GM23338 (cell line): ENCODE measurements around the gene PPTC7. TPM values are rescaled to one million over a fixed set of nuclear protein-coding genes. Genes with fewer than 3 reads are reported as not detected.

ENCODE experiments used
- ATAC-seq: fragments of 200-7000 bp; cut with Tn5 transposase; 3 replicates; pipeline ENCODE4 v1.9.1; 2020
- DNase-seq: peaks from one replicate; pipeline ENCODE4 v3.0.0-alpha.2; 2015; ENCODE audit warnings: low spot score
- H2AFZ ChIP-seq: fragments of 200-600 bp; sonication (generic); 2 replicates; pipeline ENCODE4 v1.8.0; 2016; ENCODE audit warnings: antibody characterized with exemption, mild to moderate bottlenecking, moderate library complexity
- H3F3A ChIP-seq: fragments of 200-600 bp; sonication (generic); replicated peaks from 2 replicates; pipeline ENCODE4 v1.8.0; 2017; ENCODE audit warnings: antibody characterized with exemption, mixed run types, low read depth
- H3K27ac ChIP-seq: fragments of 200-600 bp; sonication (generic); 2 replicates; pipeline ENCODE4 v1.6.1; 2016; ENCODE audit warnings: low read depth
- H3K27me3 ChIP-seq: fragments of 200-600 bp; sonication (generic); 2 replicates; pipeline ENCODE4 v1.8.0; 2016; ENCODE audit warnings: mild to moderate bottlenecking, mixed run types, moderate library complexity; ENCODE audit not compliant: insufficient read depth
- H3K36me3 ChIP-seq: fragments of 200-600 bp; sonication (generic); 2 replicates; pipeline ENCODE4 v1.8.0; 2016; ENCODE audit warnings: mild to moderate bottlenecking; ENCODE audit not compliant: insufficient read depth
- H3K4me1 ChIP-seq: fragments of 200-600 bp; sonication (generic); 2 replicates; pipeline ENCODE4 v1.8.0; 2016; ENCODE audit warnings: mild to moderate bottlenecking, moderate library complexity; ENCODE audit not compliant: insufficient read depth
- H3K4me2 ChIP-seq: fragments of 200-600 bp; sonication (generic); 2 replicates; pipeline ENCODE4 v1.7.1; 2017; ENCODE audit warnings: mixed run types
- H3K4me3 ChIP-seq: fragments of 200-600 bp; sonication (generic); 2 replicates; pipeline ENCODE4 v1.6.1; 2016; ENCODE audit warnings: mixed run types
- H3K79me2 ChIP-seq: fragments of 200-600 bp; sonication (generic); replicated peaks from 2 replicates; pipeline ENCODE4 v1.8.0; 2017; ENCODE audit warnings: mild to moderate bottlenecking; ENCODE audit not compliant: insufficient read depth
- H3K9me2 ChIP-seq: fragments of 200-600 bp; sonication (generic); 2 replicates; pipeline ENCODE4 v1.8.0; 2017; ENCODE audit not compliant: insufficient read depth
- H4K20me1 ChIP-seq: fragments of 200-600 bp; sonication (generic); replicated peaks from 2 replicates; pipeline ENCODE4 v1.8.0; 2017; ENCODE audit warnings: mild to moderate bottlenecking; ENCODE audit not compliant: insufficient read depth
- H3K27ac Mint-ChIP-seq: 2 replicates; pipeline ENCODE4 v1.8.0; 2020; ENCODE audit warnings: inconsistent platforms, mild to moderate bottlenecking, moderate library complexity, mixed read lengths
- H3K27me3 Mint-ChIP-seq: 3 replicates; pipeline ENCODE4 v1.8.0; 2022; ENCODE audit warnings: low read depth, mild to moderate bottlenecking, moderate library complexity, mixed read lengths, inconsistent platforms; ENCODE audit not compliant: insufficient read depth, poor library complexity
- H3K36me3 Mint-ChIP-seq: 3 replicates; pipeline ENCODE4 v1.8.0; 2021; ENCODE audit warnings: low read depth, mild to moderate bottlenecking, inconsistent platforms, moderate library complexity, mixed read lengths
- H3K4me1 Mint-ChIP-seq: 3 replicates; pipeline ENCODE4 v1.8.0; 2020; ENCODE audit warnings: mild to moderate bottlenecking, inconsistent platforms, mixed read lengths
- H3K4me3 Mint-ChIP-seq: 3 replicates; pipeline ENCODE4 v1.8.0; 2021; ENCODE audit warnings: moderate library complexity, mild to moderate bottlenecking, inconsistent platforms, mixed read lengths
- H3K9me3 Mint-ChIP-seq: 3 replicates; pipeline ENCODE4 v1.8.0; 2020; ENCODE audit warnings: moderate library complexity, mild to moderate bottlenecking, inconsistent platforms, mixed read lengths
- CREB1 ChIP-seq: fragments of 250-450 bp; sonication (Bioruptor Pico); IDR thresholded peaks from 2 replicates; pipeline ENCODE4 v1.5.0; 2020; ENCODE audit warnings: low read depth, mild to moderate bottlenecking, moderate library complexity
- EZH2 ChIP-seq: fragments of 200-600 bp; sonication (generic); IDR thresholded peaks from one replicate; pipeline ENCODE4 v1.8.0; 2017; ENCODE audit warnings: antibody characterized with exemption, mild to moderate bottlenecking, low read depth; ENCODE audit not compliant: unreplicated experiment
- EZH2phosphoT487 ChIP-seq: fragments of 200-600 bp; sonication (generic); IDR thresholded peaks from one replicate; pipeline ENCODE4 v1.8.1; 2018; ENCODE audit warnings: antibody characterized with exemption; ENCODE audit not compliant: unreplicated experiment
- JUNB ChIP-seq: IDR thresholded peaks from one replicate; pipeline ENCODE4 v1.6.1; 2016; ENCODE audit warnings: antibody characterized with exemption; ENCODE audit not compliant: unreplicated experiment
- NANOG ChIP-seq: IDR thresholded peaks from 2 replicates; pipeline ENCODE4 v1.6.1; 2016; ENCODE audit warnings: antibody characterized with exemption, borderline replicate concordance
- POLR2AphosphoS5 ChIP-seq: IDR thresholded peaks from 2 replicates; pipeline ENCODE4 v1.6.1; 2016; ENCODE audit warnings: antibody characterized with exemption, low read depth
- STAT1 ChIP-seq: IDR thresholded peaks from one replicate; pipeline ENCODE4 v1.6.1; 2016; ENCODE audit warnings: antibody characterized with exemption; ENCODE audit not compliant: unreplicated experiment
- ZNF114 ChIP-seq: fragments of 250-450 bp; sonication (Bioruptor Pico); IDR thresholded peaks from 2 replicates; pipeline ENCODE4 v1.5.0; 2020; ENCODE audit warnings: mild to moderate bottlenecking, moderate library complexity
- ZNF331 ChIP-seq: fragments of 250-450 bp; sonication (Bioruptor Pico); IDR thresholded peaks from 2 replicates; pipeline ENCODE4 v1.5.0; 2020; ENCODE audit warnings: low read depth, mild to moderate bottlenecking, moderate library complexity
- polyA plus RNA-seq: library from polyadenylated mRNA; unstranded; fragments of >200 nt; fragmentation: Nextera tagmentation; extraction: Ambion mirVana; gene quantifications from 2 replicates; pipeline ENCODE4 v1.2.1, GENCODE V29; 2016
- total RNA-seq: library from RNA; depleted of rRNA; stranded (reverse); fragments of >200 nt; shearing (Covaris generic); gene quantifications from 2 replicates; pipeline ENCODE4 v1.2.3, GENCODE V29; 2014
- TF ChIP-seq, protein P1 (sequence below): IDR thresholded peaks from one replicate; pipeline ENCODE4 v1.6.1; 2018; ENCODE audit warnings: antibody characterized with exemption; ENCODE audit not compliant: unreplicated experiment
- TF ChIP-seq, protein P2 (sequence below): IDR thresholded peaks from 2 replicates; pipeline ENCODE4 v1.6.1; 2016; ENCODE audit warnings: antibody characterized with exemption
- TF ChIP-seq, protein P3 (sequence below), 2 experiments: fragments of 200-600 bp in 1 of 2; sonication (generic) in 1 of 2; conservative IDR thresholded peaks; 2 replicates each; pipeline versions ENCODE4 v1.5.1 to v1.6.1; 2016 to 2017; ENCODE audit warnings: antibody characterized with exemption in 2 of 2, low read depth in 2 of 2, mild to moderate bottlenecking in 2 of 2, moderate library complexity in 1 of 2
- TF ChIP-seq, protein P4 (sequence below): fragments of 250-450 bp; sonication (Bioruptor Pico); IDR thresholded peaks from 2 replicates; pipeline ENCODE4 v1.5.0; 2020; ENCODE audit warnings: mild to moderate bottlenecking, moderate library complexity

PPTC7 gene
- total and polyA plus RNA-seq, 2 experiments from 2014 or later: 7.5 to 17.5 TPM

DNA sequence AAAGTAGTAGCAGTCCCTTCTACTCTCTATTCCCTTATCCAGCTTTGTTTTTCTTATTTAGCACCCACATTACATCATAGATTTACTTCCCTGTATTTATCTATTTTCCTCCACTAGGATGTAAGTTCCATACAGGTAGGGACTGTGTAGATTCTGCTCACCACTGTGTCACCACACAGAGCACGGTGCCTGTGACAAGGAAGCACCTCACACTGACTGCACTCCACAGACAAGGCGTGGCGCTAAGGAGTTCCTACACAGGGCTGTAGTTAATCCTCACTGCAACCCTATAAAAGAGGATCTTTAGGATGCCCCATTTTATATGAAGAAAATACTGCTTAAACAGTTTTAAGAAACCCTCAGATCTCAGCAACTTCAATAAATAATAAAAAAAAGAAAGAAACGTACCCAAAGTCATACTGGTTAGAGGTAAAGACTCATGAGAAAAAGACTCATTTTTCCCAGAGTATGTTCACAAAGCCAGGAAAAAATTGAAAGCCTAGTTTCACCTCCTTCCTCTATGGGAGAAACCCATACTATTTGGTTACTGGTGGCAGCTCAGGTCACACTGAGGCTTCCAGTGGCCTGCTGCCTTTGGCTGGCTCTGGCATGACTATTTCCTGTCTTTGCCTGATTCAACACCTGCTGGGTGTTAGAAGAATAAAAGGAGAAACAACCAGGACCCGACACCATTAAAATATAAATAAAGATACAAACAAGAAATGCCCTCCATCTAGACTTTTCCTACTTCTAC, 44.1 kb downstream of the PPTC7 start:
- Histone ChIP-seq H3K4me3 (no peak overlapping the region), H3K79me2 (0 out of 2 replicates have a peak, but pooled peaks cover 4% of the 10 kb centered on the region)

More for the DNA sequence above, 44.1 kb downstream of the PPTC7 start:
- Mint-ChIP-seq H3K4me1 (peaks cover 2% of the 10 kb centered on the region; the same call in 2 of the 3 replicates), H3K27me3 (no peaks in the 10 kb centered on the region), H3K27ac (no peak overlapping the region), H3K4me3 (no peak overlapping the region), H3K36me3 (peaks cover 25% of the 10 kb centered on the region), H3K9me3 (no peaks in the 10 kb centered on the region)
- Histone ChIP-seq H3F3A (no peaks in the 10 kb centered on the region), H3K4me2 (no peak overlapping the region), H2AFZ (no peak overlapping the region), H3K4me1 (no peaks in the 10 kb centered on the region), H4K20me1 (peaks cover 10% of the 10 kb centered on the region), H3K9me2 (no peaks in the 10 kb centered on the region), H3K27ac (no peak overlapping the region), H3K36me3 (peaks cover 19% of the 10 kb centered on the region), H3K27me3 (no peaks in the 10 kb centered on the region)
- no peak for ATAC-seq
- no peak for DNase-seq
- TF ChIP-seq, protein P1, sequence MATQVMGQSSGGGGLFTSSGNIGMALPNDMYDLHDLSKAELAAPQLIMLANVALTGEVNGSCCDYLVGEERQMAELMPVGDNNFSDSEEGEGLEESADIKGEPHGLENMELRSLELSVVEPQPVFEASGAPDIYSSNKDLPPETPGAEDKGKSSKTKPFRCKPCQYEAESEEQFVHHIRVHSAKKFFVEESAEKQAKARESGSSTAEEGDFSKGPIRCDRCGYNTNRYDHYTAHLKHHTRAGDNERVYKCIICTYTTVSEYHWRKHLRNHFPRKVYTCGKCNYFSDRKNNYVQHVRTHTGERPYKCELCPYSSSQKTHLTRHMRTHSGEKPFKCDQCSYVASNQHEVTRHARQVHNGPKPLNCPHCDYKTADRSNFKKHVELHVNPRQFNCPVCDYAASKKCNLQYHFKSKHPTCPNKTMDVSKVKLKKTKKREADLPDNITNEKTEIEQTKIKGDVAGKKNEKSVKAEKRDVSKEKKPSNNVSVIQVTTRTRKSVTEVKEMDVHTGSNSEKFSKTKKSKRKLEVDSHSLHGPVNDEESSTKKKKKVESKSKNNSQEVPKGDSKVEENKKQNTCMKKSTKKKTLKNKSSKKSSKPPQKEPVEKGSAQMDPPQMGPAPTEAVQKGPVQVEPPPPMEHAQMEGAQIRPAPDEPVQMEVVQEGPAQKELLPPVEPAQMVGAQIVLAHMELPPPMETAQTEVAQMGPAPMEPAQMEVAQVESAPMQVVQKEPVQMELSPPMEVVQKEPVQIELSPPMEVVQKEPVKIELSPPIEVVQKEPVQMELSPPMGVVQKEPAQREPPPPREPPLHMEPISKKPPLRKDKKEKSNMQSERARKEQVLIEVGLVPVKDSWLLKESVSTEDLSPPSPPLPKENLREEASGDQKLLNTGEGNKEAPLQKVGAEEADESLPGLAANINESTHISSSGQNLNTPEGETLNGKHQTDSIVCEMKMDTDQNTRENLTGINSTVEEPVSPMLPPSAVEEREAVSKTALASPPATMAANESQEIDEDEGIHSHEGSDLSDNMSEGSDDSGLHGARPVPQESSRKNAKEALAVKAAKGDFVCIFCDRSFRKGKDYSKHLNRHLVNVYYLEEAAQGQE: no peak
- TF ChIP-seq, protein P2, sequence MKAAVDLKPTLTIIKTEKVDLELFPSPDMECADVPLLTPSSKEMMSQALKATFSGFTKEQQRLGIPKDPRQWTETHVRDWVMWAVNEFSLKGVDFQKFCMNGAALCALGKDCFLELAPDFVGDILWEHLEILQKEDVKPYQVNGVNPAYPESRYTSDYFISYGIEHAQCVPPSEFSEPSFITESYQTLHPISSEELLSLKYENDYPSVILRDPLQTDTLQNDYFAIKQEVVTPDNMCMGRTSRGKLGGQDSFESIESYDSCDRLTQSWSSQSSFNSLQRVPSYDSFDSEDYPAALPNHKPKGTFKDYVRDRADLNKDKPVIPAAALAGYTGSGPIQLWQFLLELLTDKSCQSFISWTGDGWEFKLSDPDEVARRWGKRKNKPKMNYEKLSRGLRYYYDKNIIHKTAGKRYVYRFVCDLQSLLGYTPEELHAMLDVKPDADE: no peak
- TF ChIP-seq NANOG: no peak
- TF ChIP-seq STAT1: no peak
- TF ChIP-seq, protein P3, sequence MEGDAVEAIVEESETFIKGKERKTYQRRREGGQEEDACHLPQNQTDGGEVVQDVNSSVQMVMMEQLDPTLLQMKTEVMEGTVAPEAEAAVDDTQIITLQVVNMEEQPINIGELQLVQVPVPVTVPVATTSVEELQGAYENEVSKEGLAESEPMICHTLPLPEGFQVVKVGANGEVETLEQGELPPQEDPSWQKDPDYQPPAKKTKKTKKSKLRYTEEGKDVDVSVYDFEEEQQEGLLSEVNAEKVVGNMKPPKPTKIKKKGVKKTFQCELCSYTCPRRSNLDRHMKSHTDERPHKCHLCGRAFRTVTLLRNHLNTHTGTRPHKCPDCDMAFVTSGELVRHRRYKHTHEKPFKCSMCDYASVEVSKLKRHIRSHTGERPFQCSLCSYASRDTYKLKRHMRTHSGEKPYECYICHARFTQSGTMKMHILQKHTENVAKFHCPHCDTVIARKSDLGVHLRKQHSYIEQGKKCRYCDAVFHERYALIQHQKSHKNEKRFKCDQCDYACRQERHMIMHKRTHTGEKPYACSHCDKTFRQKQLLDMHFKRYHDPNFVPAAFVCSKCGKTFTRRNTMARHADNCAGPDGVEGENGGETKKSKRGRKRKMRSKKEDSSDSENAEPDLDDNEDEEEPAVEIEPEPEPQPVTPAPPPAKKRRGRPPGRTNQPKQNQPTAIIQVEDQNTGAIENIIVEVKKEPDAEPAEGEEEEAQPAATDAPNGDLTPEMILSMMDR (conservative IDR thresholded peaks at IDR 0.05; ENCODE audit: low read depth in 2 of 2): no peak
- no peak for TF ChIP-seq ZNF114 (CRISPR knock-in tag)
- TF ChIP-seq ZNF331 (CRISPR knock-in tag): no peak
- TF ChIP-seq, protein P4, sequence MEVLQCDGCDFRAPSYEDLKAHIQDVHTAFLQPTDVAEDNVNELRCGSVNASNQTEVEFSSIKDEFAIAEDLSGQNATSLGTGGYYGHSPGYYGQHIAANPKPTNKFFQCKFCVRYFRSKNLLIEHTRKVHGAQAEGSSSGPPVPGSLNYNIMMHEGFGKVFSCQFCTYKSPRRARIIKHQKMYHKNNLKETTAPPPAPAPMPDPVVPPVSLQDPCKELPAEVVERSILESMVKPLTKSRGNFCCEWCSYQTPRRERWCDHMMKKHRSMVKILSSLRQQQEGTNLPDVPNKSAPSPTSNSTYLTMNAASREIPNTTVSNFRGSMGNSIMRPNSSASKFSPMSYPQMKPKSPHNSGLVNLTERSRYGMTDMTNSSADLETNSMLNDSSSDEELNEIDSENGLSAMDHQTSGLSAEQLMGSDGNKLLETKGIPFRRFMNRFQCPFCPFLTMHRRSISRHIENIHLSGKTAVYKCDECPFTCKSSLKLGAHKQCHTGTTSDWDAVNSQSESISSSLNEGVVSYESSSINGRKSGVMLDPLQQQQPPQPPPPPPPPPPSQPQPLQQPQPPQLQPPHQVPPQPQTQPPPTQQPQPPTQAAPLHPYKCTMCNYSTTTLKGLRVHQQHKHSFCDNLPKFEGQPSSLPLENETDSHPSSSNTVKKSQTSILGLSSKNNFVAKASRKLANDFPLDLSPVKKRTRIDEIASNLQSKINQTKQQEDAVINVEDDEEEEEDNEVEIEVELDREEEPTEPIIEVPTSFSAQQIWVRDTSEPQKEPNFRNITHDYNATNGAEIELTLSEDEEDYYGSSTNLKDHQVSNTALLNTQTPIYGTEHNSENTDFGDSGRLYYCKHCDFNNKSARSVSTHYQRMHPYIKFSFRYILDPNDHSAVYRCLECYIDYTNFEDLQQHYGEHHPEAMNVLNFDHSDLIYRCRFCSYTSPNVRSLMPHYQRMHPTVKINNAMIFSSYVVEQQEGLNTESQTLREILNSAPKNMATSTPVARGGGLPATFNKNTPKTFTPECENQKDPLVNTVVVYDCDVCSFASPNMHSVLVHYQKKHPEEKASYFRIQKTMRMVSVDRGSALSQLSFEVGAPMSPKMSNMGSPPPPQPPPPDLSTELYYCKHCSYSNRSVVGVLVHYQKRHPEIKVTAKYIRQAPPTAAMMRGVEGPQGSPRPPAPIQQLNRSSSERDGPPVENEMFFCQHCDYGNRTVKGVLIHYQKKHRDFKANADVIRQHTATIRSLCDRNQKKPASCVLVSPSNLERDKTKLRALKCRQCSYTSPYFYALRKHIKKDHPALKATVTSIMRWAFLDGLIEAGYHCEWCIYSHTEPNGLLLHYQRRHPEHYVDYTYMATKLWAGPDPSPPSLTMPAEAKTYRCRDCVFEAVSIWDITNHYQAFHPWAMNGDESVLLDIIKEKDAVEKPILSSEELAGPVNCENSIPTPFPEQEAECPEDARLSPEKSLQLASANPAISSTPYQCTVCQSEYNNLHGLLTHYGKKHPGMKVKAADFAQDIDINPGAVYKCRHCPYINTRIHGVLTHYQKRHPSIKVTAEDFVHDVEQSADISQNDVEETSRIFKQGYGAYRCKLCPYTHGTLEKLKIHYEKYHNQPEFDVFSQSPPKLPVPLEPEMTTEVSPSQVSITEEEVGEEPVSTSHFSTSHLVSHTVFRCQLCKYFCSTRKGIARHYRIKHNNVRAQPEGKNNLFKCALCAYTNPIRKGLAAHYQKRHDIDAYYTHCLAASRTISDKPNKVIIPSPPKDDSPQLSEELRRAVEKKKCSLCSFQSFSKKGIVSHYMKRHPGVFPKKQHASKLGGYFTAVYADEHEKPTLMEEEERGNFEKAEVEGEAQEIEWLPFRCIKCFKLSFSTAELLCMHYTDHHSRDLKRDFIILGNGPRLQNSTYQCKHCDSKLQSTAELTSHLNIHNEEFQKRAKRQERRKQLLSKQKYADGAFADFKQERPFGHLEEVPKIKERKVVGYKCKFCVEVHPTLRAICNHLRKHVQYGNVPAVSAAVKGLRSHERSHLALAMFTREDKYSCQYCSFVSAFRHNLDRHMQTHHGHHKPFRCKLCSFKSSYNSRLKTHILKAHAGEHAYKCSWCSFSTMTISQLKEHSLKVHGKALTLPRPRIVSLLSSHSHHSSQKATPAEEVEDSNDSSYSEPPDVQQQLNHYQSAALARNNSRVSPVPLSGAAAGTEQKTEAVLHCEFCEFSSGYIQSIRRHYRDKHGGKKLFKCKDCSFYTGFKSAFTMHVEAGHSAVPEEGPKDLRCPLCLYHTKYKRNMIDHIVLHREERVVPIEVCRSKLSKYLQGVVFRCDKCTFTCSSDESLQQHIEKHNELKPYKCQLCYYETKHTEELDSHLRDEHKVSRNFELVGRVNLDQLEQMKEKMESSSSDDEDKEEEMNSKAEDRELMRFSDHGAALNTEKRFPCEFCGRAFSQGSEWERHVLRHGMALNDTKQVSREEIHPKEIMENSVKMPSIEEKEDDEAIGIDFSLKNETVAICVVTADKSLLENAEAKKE (CRISPR knock-in tag): no peak
- TF ChIP-seq EZH2: no peak
- TF ChIP-seq EZH2phosphoT487: no peak
- TF ChIP-seq JUNB: no peak
- no peak for TF ChIP-seq CREB1
- TF ChIP-seq POLR2AphosphoS5: no peak
